Coronary artery (tissue), 2 donors: Measurements from ENCODE around the gene FEM1A.

ENCODE experiments used
- DNase-seq: peaks from one replicate; pipeline ENCODE4 v3.0.0-alpha.2; 2017; ENCODE audit warnings: low spot score
- H3K27ac ChIP-seq, 2 donors: fragments of 200-600 bp; sonication (generic); one replicate each; pipeline ENCODE4 v1.5.1; 2016 to 2019
- H3K4me3 ChIP-seq: fragments of 200-600 bp; sonication (generic); 2 replicates; pipeline ENCODE4 v1.5.1; 2016; ENCODE audit warnings: mild to moderate bottlenecking, moderate library complexity
- CTCF ChIP-seq: fragments of 200-600 bp; sonication (generic); IDR thresholded peaks from one replicate; pipeline ENCODE4 v1.5.1; 2019; ENCODE audit warnings: antibody characterized with exemption

The FEM1A gene

GRCh38 chr19:4748589-4748988 lies 42.9 kb upstream of the FEM1A start:
- DNase-seq: no peak
- Histone ChIP-seq H3K4me3 (no peak overlapping the region), H3K27ac (no peak overlapping the region)
- no peak for TF ChIP-seq CTCF

- TF ChIP-seq CTCF: no peak
- DNase-seq: no peak
- H3K4me3 ChIP-seq: no peak overlapping the region
- no peak overlapping the region for H3K27ac ChIP-seq
Observed at GRCh38 chr19:4749870-4750590, 41.5 kb upstream of the FEM1A start.

GRCh38 chr19:4754248-4754647 lies 37.3 kb upstream of the FEM1A start:
- no peak for DNase-seq
- H3K4me3 ChIP-seq: no peak overlapping the region
- no peak overlapping the region for H3K27ac ChIP-seq
- no peak for TF ChIP-seq CTCF

DNA sequence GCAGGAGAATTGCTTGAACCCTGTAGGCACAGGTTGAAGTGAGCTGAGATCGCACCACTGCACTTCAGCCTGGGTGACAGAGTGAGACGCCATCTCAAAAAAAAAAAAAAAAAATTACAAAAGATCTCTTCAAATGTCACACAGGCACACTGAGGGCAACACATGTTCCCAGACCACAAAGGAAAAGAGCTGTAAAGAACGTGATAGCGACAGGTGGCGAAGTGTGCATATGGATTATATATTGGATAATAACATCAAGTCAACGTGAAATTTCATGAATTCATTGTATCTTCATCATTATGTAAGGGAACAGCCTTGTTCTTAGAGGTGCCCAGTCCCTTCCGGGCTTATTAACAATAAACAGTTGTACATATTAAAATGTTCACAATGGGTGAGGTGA lies 36.1 kb upstream of the FEM1A start:
- no peak for DNase-seq
- TF ChIP-seq CTCF: no peak
- no peak overlapping the region for H3K27ac ChIP-seq

GRCh38 chr19:4758082-4758481 lies 33.5 kb upstream of the FEM1A start:
- no peak for TF ChIP-seq CTCF
- Histone ChIP-seq H3K27ac (no peak overlapping the region), H3K4me3 (no peak overlapping the region)
- DNase-seq: no peak

More for the DNA sequence above, 36.1 kb upstream of the FEM1A start:
- H3K4me3 ChIP-seq: no peak overlapping the region

GRCh38 chr19:4758659-4759058 lies 32.9 kb upstream of the FEM1A start:
- TF ChIP-seq CTCF: no peak
- DNase-seq: no peak
- H3K27ac ChIP-seq: no peak overlapping the region
- no peak overlapping the region for H3K4me3 ChIP-seq
